NB4 (cell line): ENCODE data around the gene ACOT11.
"Not testable (repeated sequence)": the region's sequence is repeated elsewhere in the genome, so short reads cannot be mapped to it uniquely, and the experiment has no call there.

Experiments
- CTCF ChIP-seq: IDR thresholded peaks from one replicate; pipeline ENCODE4 v1.5.1; 2012; ENCODE audit warnings: low read depth, low read length
- MAX ChIP-seq: IDR thresholded peaks from 2 replicates; pipeline ENCODE4 v1.6.1; 2011; ENCODE audit warnings: low read depth, low read length
- MYC ChIP-seq: IDR thresholded peaks from 2 replicates; pipeline ENCODE4 v1.6.1; 2011; ENCODE audit warnings: low read depth, low read length
- POLR2A ChIP-seq: IDR thresholded peaks from 2 replicates; pipeline ENCODE4 v1.6.1; 2011; ENCODE audit warnings: mild to moderate bottlenecking; ENCODE audit not compliant: insufficient read length; ENCODE audit errors: extremely low read depth

GRCh38 chr1:54636461-54637446 is 88.7 kb downstream of the ACOT11 start:
- TF ChIP-seq CTCF, POLR2A, MAX, MYC: not testable (repeated sequence)
